ENCODE results near the gene DACT2.

DNA sequence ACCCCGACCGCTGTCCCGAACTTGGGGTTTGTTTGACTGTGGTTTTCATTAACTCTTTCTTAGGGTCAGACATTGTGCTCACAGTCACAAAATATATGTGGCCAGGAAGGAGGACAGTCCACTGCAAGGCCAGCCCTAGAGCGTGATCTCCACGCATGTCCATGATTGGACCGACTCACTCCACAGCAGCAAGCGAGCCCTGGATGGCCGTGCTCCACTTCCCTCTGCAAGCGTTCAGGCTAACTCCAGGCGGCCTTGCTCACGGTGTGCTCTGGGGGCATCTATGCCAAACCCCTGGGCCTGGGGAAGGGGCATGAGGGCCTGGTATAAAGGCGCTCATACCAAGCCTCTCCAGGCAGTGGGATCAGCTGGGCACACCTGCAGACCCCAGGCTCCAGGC lies 5.6 kb downstream of the DACT2 start:
- no peak for TF ChIP-seq CTCF (conservative IDR thresholded peaks at IDR 0.05 in 1 of 2, IDR thresholded peaks at IDR 0.05 in 1 of 2; ENCODE audit: low read depth in 1 of 2, low read length in 2 of 2)
- no peak for TF ChIP-seq EZH2 (IDR thresholded peaks at IDR 0.05; ENCODE audit: low read length, missing control alignments)
